Sigmoid colon (tissue), 4 donors: ENCODE data around the gene UBE4A.

ENCODE experiments used
- CTCF ChIP-seq, 4 experiments: fragments of 450-650 bp in 3 of 4; fragments of 200-600 bp in 1 of 4; IDR thresholded peaks; one replicate each; pipeline ENCODE4 v1.5.1; 2016 to 2019; ENCODE audit warnings: antibody characterized with exemption in 4 of 4, mild to moderate bottlenecking in 3 of 4, moderate library complexity in 2 of 4
- EP300 ChIP-seq, 4 donors: sonication (generic); formaldehyde crosslinking; IDR thresholded peaks; one replicate each; pipeline ENCODE4 v1.6.1; 2017; ENCODE audit warnings: antibody characterized with exemption in 4 of 4
- POLR2A ChIP-seq, 2 donors: fragments of 450-650 bp; IDR thresholded peaks; one replicate each; pipeline ENCODE4 v1.6.1; 2016; ENCODE audit warnings: antibody characterized with exemption in 2 of 2, mild to moderate bottlenecking in 2 of 2, moderate library complexity in 2 of 2
- POLR2AphosphoS5 ChIP-seq, 4 donors: sonication (generic); formaldehyde crosslinking; IDR thresholded peaks; one replicate each; pipeline ENCODE4 v1.6.1; 2017; ENCODE audit warnings: antibody characterized with exemption in 4 of 4

- no peak for TF ChIP-seq CTCF (IDR thresholded peaks at IDR 0.05)
- TF ChIP-seq POLR2A (IDR thresholded peaks at IDR 0.05) = no peak
- no peak for TF ChIP-seq POLR2AphosphoS5 (IDR thresholded peaks at IDR 0.05)
- TF ChIP-seq EP300 (IDR thresholded peaks at IDR 0.05) = no peak
Measured at GRCh38 chr11:118370774-118371173, 11.4 kb downstream of the UBE4A start.
